Astrocyte of the cerebellum (primary cell): ENCODE data around the gene PRKCE.

Experiments
- DNase-seq: peaks from one replicate; pipeline ENCODE4 v3.0.0-alpha.2; 2011; ENCODE audit warnings: low read depth
- H3K4me3 ChIP-seq: 2 replicates; pipeline ENCODE4 v1.5.1; 2011; ENCODE audit warnings: mild to moderate bottlenecking, low read depth, low read length, moderate library complexity
- in situ Hi-C: cut with HindIII; loops from 2 replicates; pipeline ENCODE4 v1.10.0; 2017; ENCODE audit warnings: low sequenced_read_pairs
- TF ChIP-seq, protein P1 (sequence below): IDR thresholded peaks from 2 replicates; pipeline ENCODE4 v1.5.1; 2012; ENCODE audit warnings: low read length, low read depth, moderate library complexity, mild to moderate bottlenecking; ENCODE audit errors: missing control alignments

The PRKCE gene

DNA sequence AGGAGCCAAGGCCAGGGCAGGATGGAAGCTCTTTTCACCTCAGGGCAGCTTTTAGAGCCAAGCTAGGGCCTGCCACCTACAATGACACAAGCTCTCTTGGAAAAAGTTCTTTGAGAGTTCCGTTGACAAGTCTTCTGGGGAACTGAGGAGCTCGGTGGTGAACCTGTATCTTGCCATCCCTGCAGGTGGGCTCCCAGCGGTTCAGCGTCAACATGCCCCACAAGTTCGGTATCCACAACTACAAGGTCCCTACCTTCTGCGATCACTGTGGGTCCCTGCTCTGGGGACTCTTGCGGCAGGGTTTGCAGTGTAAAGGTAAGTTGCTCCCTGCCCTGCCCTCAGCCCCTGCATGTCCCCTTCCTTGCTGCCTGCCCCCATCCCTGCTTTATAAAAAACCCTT is 332.9 kb downstream of the PRKCE start:
- TF ChIP-seq, protein P1, sequence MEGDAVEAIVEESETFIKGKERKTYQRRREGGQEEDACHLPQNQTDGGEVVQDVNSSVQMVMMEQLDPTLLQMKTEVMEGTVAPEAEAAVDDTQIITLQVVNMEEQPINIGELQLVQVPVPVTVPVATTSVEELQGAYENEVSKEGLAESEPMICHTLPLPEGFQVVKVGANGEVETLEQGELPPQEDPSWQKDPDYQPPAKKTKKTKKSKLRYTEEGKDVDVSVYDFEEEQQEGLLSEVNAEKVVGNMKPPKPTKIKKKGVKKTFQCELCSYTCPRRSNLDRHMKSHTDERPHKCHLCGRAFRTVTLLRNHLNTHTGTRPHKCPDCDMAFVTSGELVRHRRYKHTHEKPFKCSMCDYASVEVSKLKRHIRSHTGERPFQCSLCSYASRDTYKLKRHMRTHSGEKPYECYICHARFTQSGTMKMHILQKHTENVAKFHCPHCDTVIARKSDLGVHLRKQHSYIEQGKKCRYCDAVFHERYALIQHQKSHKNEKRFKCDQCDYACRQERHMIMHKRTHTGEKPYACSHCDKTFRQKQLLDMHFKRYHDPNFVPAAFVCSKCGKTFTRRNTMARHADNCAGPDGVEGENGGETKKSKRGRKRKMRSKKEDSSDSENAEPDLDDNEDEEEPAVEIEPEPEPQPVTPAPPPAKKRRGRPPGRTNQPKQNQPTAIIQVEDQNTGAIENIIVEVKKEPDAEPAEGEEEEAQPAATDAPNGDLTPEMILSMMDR, result no peak
- in situ Hi-C loops, result no loop called here
- DNase-seq, result no peak
- no peak overlapping the region for H3K4me3 ChIP-seq

DNA sequence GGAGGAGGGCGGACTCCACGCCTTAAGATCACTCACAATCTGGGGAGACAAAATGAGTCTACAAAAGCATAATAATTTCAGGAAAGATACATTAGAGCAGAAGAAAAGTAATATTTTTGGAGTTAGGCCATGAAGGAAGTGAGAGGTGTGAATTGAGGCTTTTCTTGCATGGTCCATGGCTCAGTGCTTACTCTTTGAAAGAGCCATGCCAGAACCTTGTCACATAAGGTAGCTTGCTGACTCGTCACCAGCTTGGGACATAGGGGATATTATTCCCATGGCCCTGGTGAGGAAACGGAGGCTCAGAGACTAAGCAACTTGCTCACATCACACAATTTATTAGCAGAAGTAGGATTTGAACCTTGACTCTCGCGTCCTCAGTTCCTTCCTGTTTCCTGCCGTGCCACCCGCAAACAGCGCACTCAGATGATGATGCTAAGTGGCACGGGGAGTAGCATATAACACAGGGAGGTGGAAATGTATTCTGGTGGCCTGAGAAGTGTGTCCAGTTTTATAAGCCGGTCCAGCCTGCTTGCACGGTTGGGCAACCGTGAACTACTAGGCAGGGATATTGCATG is 333.5 kb downstream of the PRKCE start:
- TF ChIP-seq, protein P1, result no peak
- no peak for DNase-seq
- no peak overlapping the region for H3K4me3 ChIP-seq
- in situ Hi-C loops, result no loop called here

DNA sequence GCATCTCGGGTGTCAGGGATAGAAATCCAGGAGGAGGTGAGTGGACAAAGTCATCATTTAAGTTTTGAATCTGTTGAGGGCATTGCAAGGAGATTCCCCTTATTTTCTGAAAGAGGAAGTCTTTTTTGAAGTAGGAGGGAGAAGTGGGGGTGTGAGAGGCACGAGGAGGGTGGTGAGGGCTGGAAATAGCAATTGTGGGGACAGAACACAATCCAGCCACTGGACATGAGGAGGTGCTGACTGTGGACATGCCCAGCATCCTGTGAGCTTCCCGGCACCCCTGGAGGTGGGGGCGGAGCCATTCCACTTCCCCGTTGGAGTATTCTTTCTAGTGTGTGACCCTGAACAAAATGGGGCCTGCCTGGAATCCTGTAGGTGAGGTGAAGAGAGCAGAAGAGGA is 335.0 kb downstream of the PRKCE start:
- DNase-seq, result no peak
- no peak overlapping the region for H3K4me3 ChIP-seq
- in situ Hi-C loops, result no loop called here
- TF ChIP-seq, protein P1, result no peak

DNA sequence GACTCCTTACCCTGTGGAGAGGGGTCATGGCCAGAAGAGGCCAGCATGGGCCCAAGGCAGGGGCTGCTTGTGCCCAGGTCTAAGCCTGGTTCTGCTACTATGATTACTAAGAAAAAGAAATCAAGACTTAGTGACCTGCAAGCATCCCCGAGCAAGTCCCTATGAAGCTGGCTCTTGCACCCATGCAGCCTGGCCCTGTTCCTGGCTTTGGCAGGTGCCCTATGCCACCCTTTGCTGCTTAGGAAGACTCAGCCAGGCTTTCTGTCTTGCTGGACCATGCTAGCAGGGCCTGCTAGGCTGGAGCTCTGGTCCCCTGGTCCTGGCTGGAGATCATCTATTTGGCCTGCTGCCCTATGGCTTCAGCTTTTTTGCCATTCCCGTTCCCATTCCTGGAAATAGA is 336.4 kb downstream of the PRKCE start:
- no peak for DNase-seq
- TF ChIP-seq, protein P1, result no peak
- in situ Hi-C loops, result no loop called here
- no peak overlapping the region for H3K4me3 ChIP-seq

DNA sequence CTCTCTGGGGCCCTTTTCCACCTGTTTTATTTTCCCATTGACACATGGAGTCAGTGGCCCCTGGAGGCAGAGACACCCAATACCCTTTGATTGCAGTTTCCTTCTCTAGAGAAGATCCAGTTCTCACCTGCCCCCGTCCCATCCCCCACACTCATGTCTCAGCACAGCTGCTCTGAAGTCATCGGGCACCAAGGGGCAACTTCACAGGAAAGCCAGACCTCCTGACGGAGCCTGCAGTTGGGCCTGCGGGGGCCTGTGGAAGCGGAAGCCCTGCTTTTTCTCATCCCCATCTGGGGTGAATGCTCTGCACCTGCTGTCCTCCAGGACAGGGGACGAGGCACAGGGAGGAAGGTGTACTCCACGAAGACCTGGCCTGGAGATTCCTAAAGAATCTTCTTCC is 337.4 kb downstream of the PRKCE start:
- in situ Hi-C loops, result no loop called here
- no peak for DNase-seq
- H3K4me3 ChIP-seq, result no peak overlapping the region
- TF ChIP-seq, protein P1, result no peak

DNA sequence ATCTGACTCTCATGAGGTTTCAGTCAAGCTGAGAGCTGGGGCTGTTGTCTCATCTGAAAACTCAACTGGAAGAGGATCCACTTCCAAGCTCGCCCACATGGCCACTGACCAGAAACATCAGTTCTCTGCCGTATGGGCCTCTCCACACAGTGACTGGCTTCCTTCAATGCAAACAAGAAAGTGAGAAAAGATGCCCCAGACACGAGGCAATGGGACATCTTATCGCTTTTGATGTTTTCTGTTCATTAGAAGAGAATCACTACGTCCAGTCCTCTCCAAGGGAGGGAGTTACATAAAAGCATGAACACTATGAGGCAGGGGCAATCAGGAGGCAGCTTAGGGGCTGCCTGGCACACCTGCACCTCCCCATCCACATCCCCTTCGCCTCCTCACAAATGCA is 338.7 kb downstream of the PRKCE start:
- DNase-seq, result no peak
- TF ChIP-seq, protein P1, result no peak
- in situ Hi-C loops, result no loop called here
- no peak overlapping the region for H3K4me3 ChIP-seq
